NOMO-1 treated with DMSO at 0.1 percent for 48 hours (cell line): ENCODE data around the gene GALNT16.
"Not testable (repeated sequence)": the region's sequence is repeated elsewhere in the genome, so short reads cannot be mapped to it uniquely, and the experiment has no call there.

Experiments
- DNase-seq: peaks from one replicate; lab custom pipeline; 2025; ENCODE audit not compliant: unreplicated experiment; lab: John Stamatoyannopoulos, UW

GALNT16 gene

GRCh38 chr14:69259168-69259526, 811 bp upstream of the GALNT16 start:
- DNase-seq = no peak

- DNase-seq = no peak
Observed at GRCh38 chr14:69260190-69260860, 367 bp downstream of the GALNT16 start.

GRCh38 chr14:69260861-69261564, 1.1 kb downstream of the GALNT16 start:
- DNase-seq = no peak

- DNase-seq = no peak
Observed at GRCh38 chr14:69261761-69262331, 1.9 kb downstream of the GALNT16 start.

- no peak for DNase-seq
Observed at GRCh38 chr14:69262516-69262915, 2.6 kb downstream of the GALNT16 start.

- no peak for DNase-seq
Observed at GRCh38 chr14:69263364-69263763, 3.4 kb downstream of the GALNT16 start.

- no peak for DNase-seq
Observed at GRCh38 chr14:69263771-69264170, 3.8 kb downstream of the GALNT16 start.

- no peak for DNase-seq
Observed at GRCh38 chr14:69266572-69267345, 6.8 kb downstream of the GALNT16 start.

GRCh38 chr14:69267492-69267891, 7.5 kb downstream of the GALNT16 start:
- DNase-seq = no peak

GRCh38 chr14:69268223-69268622, 8.3 kb downstream of the GALNT16 start:
- DNase-seq = no peak

- DNase-seq = no peak
Observed at GRCh38 chr14:69268763-69269162, 8.8 kb downstream of the GALNT16 start.

- no peak for DNase-seq
Observed at GRCh38 chr14:69269381-69269780, 9.4 kb downstream of the GALNT16 start.

GRCh38 chr14:69270097-69270496, 10.1 kb downstream of the GALNT16 start:
- no peak for DNase-seq

- DNase-seq = no peak
Observed at GRCh38 chr14:69270795-69271708, 11.1 kb downstream of the GALNT16 start.

GRCh38 chr14:69274321-69274720, 14.4 kb downstream of the GALNT16 start:
- DNase-seq = no peak

GRCh38 chr14:69275331-69275730, 15.4 kb downstream of the GALNT16 start:
- no peak for DNase-seq

GRCh38 chr14:69277356-69277755, 17.4 kb downstream of the GALNT16 start:
- not testable (repeated sequence) for DNase-seq

- no peak for DNase-seq
Observed at GRCh38 chr14:69280746-69281291, 20.9 kb downstream of the GALNT16 start.

- DNase-seq = peak; percentile 6
Observed at GRCh38 chr14:69281450-69282169, 21.7 kb downstream of the GALNT16 start.

GRCh38 chr14:69282448-69282847, 22.5 kb downstream of the GALNT16 start:
- DNase-seq = no peak
